Testis (tissue), 3 donors: Measurements from ENCODE around the gene CD59. TPM values are rescaled to one million over a fixed set of nuclear protein-coding genes. Genes with fewer than 3 reads are reported as not detected.

Experiments used
- DNase-seq: peaks from one replicate; pipeline ENCODE4 v3.0.0-alpha.2; 2019
- H3K27ac ChIP-seq, 2 donors: fragments of 200-600 bp; sonication (generic); one replicate each; pipeline ENCODE4 v1.5.1; 2019
- H3K27me3 ChIP-seq: fragments of 200-600 bp; sonication (generic); one replicate; pipeline ENCODE4 v1.5.1; 2019
- H3K36me3 ChIP-seq: fragments of 200-600 bp; sonication (generic); one replicate; pipeline ENCODE4 v1.5.1; 2017; ENCODE audit warnings: low read depth; ENCODE audit errors: missing control alignments
- H3K4me1 ChIP-seq: fragments of 200-600 bp; sonication (generic); one replicate; pipeline ENCODE4 v1.5.1; 2019
- H3K4me3 ChIP-seq, 2 donors: fragments of 200-600 bp; sonication (generic); one replicate each; pipeline ENCODE4 v1.5.1; 2017 to 2019
- H3K9me3 ChIP-seq: fragments of 200-600 bp; sonication (generic); one replicate; pipeline ENCODE4 v1.5.1; 2017
- CTCF ChIP-seq, 3 experiments: fragments of 450-650 bp in 2 of 3; fragments of 200-600 bp in 1 of 3; sonication (generic) in 1 of 3; IDR thresholded peaks; one replicate each; pipeline ENCODE4 v1.5.1; 2016 to 2019; ENCODE audit warnings: antibody characterized with exemption in 3 of 3, mild to moderate bottlenecking in 2 of 3, moderate library complexity in 1 of 3
- POLR2A ChIP-seq: fragments of 450-650 bp; IDR thresholded peaks from one replicate; pipeline ENCODE4 v1.6.1; 2017; ENCODE audit warnings: antibody characterized with exemption, mild to moderate bottlenecking, moderate library complexity
- WGBS, 2 donors: methylation state at CpG; one replicate each; pipeline ENCODE4 v1.1.5; 2018; 5-methylcytosine and 5-hydroxymethylcytosine counted together
- intact Hi-C: fragments of 100-400 bp; cut with DNase I; formaldehyde crosslinking; loops from one replicate; pipeline ENCODE4 v1.15.1; 2023; ENCODE audit warnings: low total_unique reads
- polyA plus RNA-seq: library from polyadenylated mRNA; stranded (reverse); fragments of 350-450 nt; fragmentation: Illumina TruSeq; extraction: RNeasy Lipid Tissue Mini Kit (QIAGEN cat#74804); gene quantifications from one replicate; pipeline ENCODE4 v1.2.3, GENCODE V29; 2014; ENCODE audit warnings: low read depth, low replicate concordance; ENCODE audit not compliant: insufficient read depth
- total RNA-seq, 2 donors: library from RNA; depleted of rRNA; stranded (reverse); fragments of >200 nt; gene quantifications; one replicate each; pipeline ENCODE4 v1.2.3, GENCODE V29; 2016

CD59 gene
- total and polyA plus RNA-seq, 3 donors from 2014 or later: 157 to 343 (median 230) TPM

- 1% methylated on average over 48 to 53 of the region's 53 CpGs for whole genome bisulfite sequencing, 2 donors
- Histone ChIP-seq H3K9me3 (no peaks in the 10 kb centered on the region), H3K4me1 (peaks cover 17% of the 10 kb centered on the region), H3K36me3 (no peaks in the 10 kb centered on the region), H3K27ac (peak overlapping the region; percentile 83 to 96), H3K4me3 (peak overlapping the region; percentile 90 to 95), H3K27me3 (no peaks in the 10 kb centered on the region)
- intact Hi-C loops: no loop called here
- TF ChIP-seq POLR2A (no peak), CTCF (IDR thresholded peaks at IDR 0.05) (peak in 1 of 3 experiments; percentile 6)
- peak; percentile 44 for DNase-seq
Measured at GRCh38 chr11:33735271-33736147, 714 bp downstream of the CD59 start.

- DNase-seq: peak; percentile 42
- H3K9me3 ChIP-seq: no peaks in the 10 kb centered on the region
- peak overlapping the region; percentile 90 to 95 for H3K4me3 ChIP-seq
- H3K4me1 ChIP-seq: peaks cover 17% of the 10 kb centered on the region
- no peaks in the 10 kb centered on the region for H3K36me3 ChIP-seq
- intact Hi-C loops: no loop called here
- peak overlapping the region; percentile 83 to 96 for H3K27ac ChIP-seq
- H3K27me3 ChIP-seq: no peaks in the 10 kb centered on the region
- WGBS, 2 donors: 2 to 7% methylated on average over 15 of the region's 15 CpGs
- no peak for TF ChIP-seq CTCF (IDR thresholded peaks at IDR 0.05)
- no peak for TF ChIP-seq POLR2A
Measured at GRCh38 chr11:33734441-33735270, 1.6 kb downstream of the CD59 start.

- WGBS, 2 donors: 43 to 68% methylated on average over 7 of the region's 7 CpGs
- no peak for DNase-seq
- TF ChIP-seq POLR2A (no peak), CTCF (IDR thresholded peaks at IDR 0.05) (no peak)
- Histone ChIP-seq H3K4me3 (no peak overlapping the region), H3K36me3 (no peaks in the 10 kb centered on the region), H3K27ac (peak overlapping the region in 1 of 2 donors; percentile 96), H3K4me1 (peaks cover 17% of the 10 kb centered on the region), H3K27me3 (no peaks in the 10 kb centered on the region), H3K9me3 (no peaks in the 10 kb centered on the region)
- intact Hi-C loops: no loop called here
Measured at GRCh38 chr11:33733980-33734379, 2.2 kb downstream of the CD59 start.

- no peak for DNase-seq
- TF ChIP-seq CTCF (IDR thresholded peaks at IDR 0.05) (no peak), POLR2A (no peak)
- no peaks in the 10 kb centered on the region for H3K36me3 ChIP-seq
- peak overlapping the region in 1 of 2 donors; percentile 5 for H3K27ac ChIP-seq
- peaks cover 10% of the 10 kb centered on the region for H3K4me1 ChIP-seq
- WGBS, 2 donors: 77 to 79% methylated on average over 9 of the region's 9 CpGs
- no peaks in the 10 kb centered on the region for H3K27me3 ChIP-seq
- intact Hi-C loops: no loop called here
- no peaks in the 10 kb centered on the region for H3K9me3 ChIP-seq
- no peak overlapping the region for H3K4me3 ChIP-seq
Measured at GRCh38 chr11:33731723-33732531, 4.3 kb downstream of the CD59 start.
